ENCODE results near the gene BCDIN3D. TPM values are rescaled to one million over a fixed set of nuclear protein-coding genes. Genes with fewer than 3 reads are reported as not detected.

BCDIN3D gene
- total and polyA plus RNA-seq, 4 donors, result 1.7 to 4.4 (median 2.1) TPM

DNA sequence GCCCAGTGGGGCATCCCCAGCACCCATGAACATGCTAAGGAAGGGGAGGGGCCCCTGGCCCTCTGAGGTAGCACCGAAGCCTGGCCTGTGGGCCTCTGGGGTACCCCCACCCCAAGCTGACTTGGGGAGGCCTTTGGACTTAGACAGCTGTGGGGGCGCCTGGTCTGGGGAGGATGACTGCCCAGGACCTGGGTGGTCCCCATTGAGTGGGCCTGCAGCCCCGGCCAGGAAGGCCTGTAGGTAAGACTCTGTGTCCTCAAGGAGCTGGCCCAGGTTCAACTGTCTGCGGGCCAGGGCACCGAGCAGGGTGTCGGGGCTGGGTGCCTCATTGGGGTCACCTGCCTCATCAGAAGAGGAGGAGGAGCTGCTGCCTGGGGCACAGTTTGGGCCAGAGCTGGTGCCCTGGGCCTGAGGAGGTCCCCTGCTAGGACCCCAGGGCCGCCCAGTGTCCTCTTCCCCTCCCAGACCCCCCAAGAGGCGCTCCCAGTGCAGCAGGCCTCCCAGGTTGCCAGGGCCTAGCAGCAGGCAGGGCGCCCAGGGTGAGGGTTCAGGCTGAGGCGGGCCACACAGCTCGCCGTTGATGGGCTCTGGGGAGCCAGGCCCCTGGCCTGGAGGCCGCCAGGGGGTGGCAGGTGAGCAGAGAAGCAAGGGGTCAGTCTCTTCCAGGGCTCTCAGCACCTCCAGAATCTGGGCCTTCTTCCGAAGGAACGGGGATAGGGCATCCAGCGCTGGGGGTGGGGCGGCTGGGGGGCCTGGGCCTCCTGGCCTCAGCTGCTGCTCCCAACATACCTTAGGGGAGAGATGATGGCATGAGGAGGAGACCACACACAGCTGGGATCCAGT lies 46.1 kb downstream of the BCDIN3D start:
- Histone ChIP-seq H3K27me3 (ENCODE audit: control insufficient read depth in 4 of 4, insufficient read depth in 4 of 4, low read length in 3 of 4) (no peaks in the 10 kb centered on the region), H3K27ac (ENCODE audit: low read depth in 1 of 2, low read length in 2 of 2) (no peak overlapping the region), H3K4me1 (ENCODE audit: control insufficient read depth in 4 of 4, insufficient read depth in 4 of 4, low read length in 3 of 4) (peaks cover 0 to 2% (median under 1%) of the 10 kb centered on the region in 4 donors), H3K9ac (ENCODE audit: low read depth in 1 of 2, low read length in 2 of 2) (no peak overlapping the region), H3K36me3 (ENCODE audit: control insufficient read depth in 4 of 4, insufficient read depth in 3 of 4, low read depth in 1 of 4, low read length in 3 of 4) (peaks cover 3 to 31% (median 4%) of the 10 kb centered on the region in 4 donors), H3K9me3 (ENCODE audit: control insufficient read depth in 4 of 4, low read length in 3 of 4) (no peaks in the 10 kb centered on the region), H3K4me3 (ENCODE audit: low read depth in 1 of 3, low read length in 3 of 3) (no peak overlapping the region)
- no peak for DNase-seq (ENCODE audit: low spot score)
- TF ChIP-seq HNF4A (conservative IDR thresholded peaks at IDR 0.05) (no peak), FOXA2 (IDR thresholded peaks at IDR 0.05) (no peak), TAF1 (conservative IDR thresholded peaks at IDR 0.05) (no peak), RAD21 (IDR thresholded peaks at IDR 0.05) (no peak), FOXA1 (IDR thresholded peaks at IDR 0.05) (no peak), SP1 (IDR thresholded peaks at IDR 0.05) (no peak), EGR1 (IDR thresholded peaks at IDR 0.05; ENCODE audit: low read depth in 2 of 2) (no peak), GABPA (IDR thresholded peaks at IDR 0.05 in 1 of 2, conservative IDR thresholded peaks at IDR 0.05 in 1 of 2) (no peak), NR2F2 (IDR thresholded peaks at IDR 0.05) (no peak), YY1 (IDR thresholded peaks at IDR 0.05) (no peak)
- TF ChIP-seq, protein P1, sequence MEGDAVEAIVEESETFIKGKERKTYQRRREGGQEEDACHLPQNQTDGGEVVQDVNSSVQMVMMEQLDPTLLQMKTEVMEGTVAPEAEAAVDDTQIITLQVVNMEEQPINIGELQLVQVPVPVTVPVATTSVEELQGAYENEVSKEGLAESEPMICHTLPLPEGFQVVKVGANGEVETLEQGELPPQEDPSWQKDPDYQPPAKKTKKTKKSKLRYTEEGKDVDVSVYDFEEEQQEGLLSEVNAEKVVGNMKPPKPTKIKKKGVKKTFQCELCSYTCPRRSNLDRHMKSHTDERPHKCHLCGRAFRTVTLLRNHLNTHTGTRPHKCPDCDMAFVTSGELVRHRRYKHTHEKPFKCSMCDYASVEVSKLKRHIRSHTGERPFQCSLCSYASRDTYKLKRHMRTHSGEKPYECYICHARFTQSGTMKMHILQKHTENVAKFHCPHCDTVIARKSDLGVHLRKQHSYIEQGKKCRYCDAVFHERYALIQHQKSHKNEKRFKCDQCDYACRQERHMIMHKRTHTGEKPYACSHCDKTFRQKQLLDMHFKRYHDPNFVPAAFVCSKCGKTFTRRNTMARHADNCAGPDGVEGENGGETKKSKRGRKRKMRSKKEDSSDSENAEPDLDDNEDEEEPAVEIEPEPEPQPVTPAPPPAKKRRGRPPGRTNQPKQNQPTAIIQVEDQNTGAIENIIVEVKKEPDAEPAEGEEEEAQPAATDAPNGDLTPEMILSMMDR (IDR thresholded peaks at IDR 0.05; ENCODE audit: low read depth, low read length, missing input control), result no peak
- TF ChIP-seq, protein P2, sequence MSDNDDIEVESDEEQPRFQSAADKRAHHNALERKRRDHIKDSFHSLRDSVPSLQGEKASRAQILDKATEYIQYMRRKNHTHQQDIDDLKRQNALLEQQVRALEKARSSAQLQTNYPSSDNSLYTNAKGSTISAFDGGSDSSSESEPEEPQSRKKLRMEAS (IDR thresholded peaks at IDR 0.05), result no peak
- TF ChIP-seq, protein P3, sequence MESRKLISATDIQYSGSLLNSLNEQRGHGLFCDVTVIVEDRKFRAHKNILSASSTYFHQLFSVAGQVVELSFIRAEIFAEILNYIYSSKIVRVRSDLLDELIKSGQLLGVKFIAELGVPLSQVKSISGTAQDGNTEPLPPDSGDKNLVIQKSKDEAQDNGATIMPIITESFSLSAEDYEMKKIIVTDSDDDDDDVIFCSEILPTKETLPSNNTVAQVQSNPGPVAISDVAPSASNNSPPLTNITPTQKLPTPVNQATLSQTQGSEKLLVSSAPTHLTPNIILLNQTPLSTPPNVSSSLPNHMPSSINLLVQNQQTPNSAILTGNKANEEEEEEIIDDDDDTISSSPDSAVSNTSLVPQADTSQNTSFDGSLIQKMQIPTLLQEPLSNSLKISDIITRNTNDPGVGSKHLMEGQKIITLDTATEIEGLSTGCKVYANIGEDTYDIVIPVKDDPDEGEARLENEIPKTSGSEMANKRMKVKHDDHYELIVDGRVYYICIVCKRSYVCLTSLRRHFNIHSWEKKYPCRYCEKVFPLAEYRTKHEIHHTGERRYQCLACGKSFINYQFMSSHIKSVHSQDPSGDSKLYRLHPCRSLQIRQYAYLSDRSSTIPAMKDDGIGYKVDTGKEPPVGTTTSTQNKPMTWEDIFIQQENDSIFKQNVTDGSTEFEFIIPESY (IDR thresholded peaks at IDR 0.05), result no peak
- TF ChIP-seq, protein P4, sequence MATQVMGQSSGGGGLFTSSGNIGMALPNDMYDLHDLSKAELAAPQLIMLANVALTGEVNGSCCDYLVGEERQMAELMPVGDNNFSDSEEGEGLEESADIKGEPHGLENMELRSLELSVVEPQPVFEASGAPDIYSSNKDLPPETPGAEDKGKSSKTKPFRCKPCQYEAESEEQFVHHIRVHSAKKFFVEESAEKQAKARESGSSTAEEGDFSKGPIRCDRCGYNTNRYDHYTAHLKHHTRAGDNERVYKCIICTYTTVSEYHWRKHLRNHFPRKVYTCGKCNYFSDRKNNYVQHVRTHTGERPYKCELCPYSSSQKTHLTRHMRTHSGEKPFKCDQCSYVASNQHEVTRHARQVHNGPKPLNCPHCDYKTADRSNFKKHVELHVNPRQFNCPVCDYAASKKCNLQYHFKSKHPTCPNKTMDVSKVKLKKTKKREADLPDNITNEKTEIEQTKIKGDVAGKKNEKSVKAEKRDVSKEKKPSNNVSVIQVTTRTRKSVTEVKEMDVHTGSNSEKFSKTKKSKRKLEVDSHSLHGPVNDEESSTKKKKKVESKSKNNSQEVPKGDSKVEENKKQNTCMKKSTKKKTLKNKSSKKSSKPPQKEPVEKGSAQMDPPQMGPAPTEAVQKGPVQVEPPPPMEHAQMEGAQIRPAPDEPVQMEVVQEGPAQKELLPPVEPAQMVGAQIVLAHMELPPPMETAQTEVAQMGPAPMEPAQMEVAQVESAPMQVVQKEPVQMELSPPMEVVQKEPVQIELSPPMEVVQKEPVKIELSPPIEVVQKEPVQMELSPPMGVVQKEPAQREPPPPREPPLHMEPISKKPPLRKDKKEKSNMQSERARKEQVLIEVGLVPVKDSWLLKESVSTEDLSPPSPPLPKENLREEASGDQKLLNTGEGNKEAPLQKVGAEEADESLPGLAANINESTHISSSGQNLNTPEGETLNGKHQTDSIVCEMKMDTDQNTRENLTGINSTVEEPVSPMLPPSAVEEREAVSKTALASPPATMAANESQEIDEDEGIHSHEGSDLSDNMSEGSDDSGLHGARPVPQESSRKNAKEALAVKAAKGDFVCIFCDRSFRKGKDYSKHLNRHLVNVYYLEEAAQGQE (IDR thresholded peaks at IDR 0.05), result no peak
- WGBS, result 94% methylated on average over 17 of the region's 17 CpGs

- DNase-seq (ENCODE audit: low spot score), result no peak
- TF ChIP-seq, protein P1 (IDR thresholded peaks at IDR 0.05; ENCODE audit: low read depth, low read length, missing input control), result no peak
- no peak for TF ChIP-seq FOXA2 (IDR thresholded peaks at IDR 0.05)
- TF ChIP-seq RXRA (IDR thresholded peaks at IDR 0.05), result no peak
- no peak for TF ChIP-seq RAD21 (IDR thresholded peaks at IDR 0.05)
- no peak for TF ChIP-seq NR2F2 (IDR thresholded peaks at IDR 0.05)
- TF ChIP-seq EGR1 (IDR thresholded peaks at IDR 0.05; ENCODE audit: low read depth in 2 of 2), result no peak
- TF ChIP-seq, protein P2 (IDR thresholded peaks at IDR 0.05), result no peak
- no peak for TF ChIP-seq GABPA (IDR thresholded peaks at IDR 0.05 in 1 of 2, conservative IDR thresholded peaks at IDR 0.05 in 1 of 2)
- TF ChIP-seq TAF1 (conservative IDR thresholded peaks at IDR 0.05), result no peak
- TF ChIP-seq HNF4G (IDR thresholded peaks at IDR 0.05), result no peak
- TF ChIP-seq FOXA1 (IDR thresholded peaks at IDR 0.05), result no peak
- no peak for TF ChIP-seq SP1 (IDR thresholded peaks at IDR 0.05)
These were observed 46.8 kb downstream of the BCDIN3D start for GRCh38 chr12:49796155-49796554.

More at GRCh38 chr12:49796155-49796554, 46.8 kb downstream of the BCDIN3D start:
- H3K9ac ChIP-seq (ENCODE audit: low read depth in 1 of 2, low read length in 2 of 2), result no peak overlapping the region
- H3K9me3 ChIP-seq (ENCODE audit: control insufficient read depth in 4 of 4, low read length in 3 of 4), result no peaks in the 10 kb centered on the region
- 97% methylated on average over 12 of the region's 12 CpGs for WGBS
- H3K27ac ChIP-seq (ENCODE audit: low read depth in 1 of 2, low read length in 2 of 2), result no peak overlapping the region
- H3K27me3 ChIP-seq (ENCODE audit: control insufficient read depth in 4 of 4, insufficient read depth in 4 of 4, low read length in 3 of 4), result no peaks in the 10 kb centered on the region
- H3K36me3 ChIP-seq (ENCODE audit: control insufficient read depth in 4 of 4, insufficient read depth in 3 of 4, low read depth in 1 of 4, low read length in 3 of 4), result peaks cover 0 to 28% (median 4%) of the 10 kb centered on the region in 4 donors
- H3K4me3 ChIP-seq (ENCODE audit: low read depth in 1 of 3, low read length in 3 of 3), result no peak overlapping the region
- H3K4me1 ChIP-seq (ENCODE audit: control insufficient read depth in 4 of 4, insufficient read depth in 4 of 4, low read length in 3 of 4), result peaks cover 0 to 2% (median under 1%) of the 10 kb centered on the region in 4 donors
